Stimulated activated naive CD8-positive, alpha-beta T cell treated with anti-CD3 and anti-CD28 coated beads, Interleukin-15, Interleukin-2, amounts not matched to agents 100 U/mL and 50 U/mL, for 24 hours (primary cell): ENCODE data around the gene COX7B2.

ENCODE experiments used
- ATAC-seq: fragments of 150-1000 bp; cut with Tn5 transposase; one replicate; pipeline ENCODE4 v1.10.0; 2021
- DNase-seq: peaks from one replicate; pipeline ENCODE4 v3.0.0; 2021

Gene COX7B2

GRCh38 chr4:46889410-46889809 lies 19.6 kb downstream of the COX7B2 start:
- DNase-seq (no peak), ATAC-seq (no peak)

GRCh38 chr4:46886711-46887110 lies 22.3 kb downstream of the COX7B2 start:
- no peak for ATAC-seq
- no peak for DNase-seq

- DNase-seq (no peak), ATAC-seq (no peak)
These were observed 30.4 kb downstream of the COX7B2 start for GRCh38 chr4:46878641-46879040.

GRCh38 chr4:46874811-46875210 lies 34.2 kb downstream of the COX7B2 start:
- DNase-seq (no peak), ATAC-seq (no peak)

GRCh38 chr4:46870411-46870810 lies 38.6 kb downstream of the COX7B2 start:
- no peak for DNase-seq
- ATAC-seq = no peak

- no peak for DNase-seq
These were observed 52.7 kb downstream of the COX7B2 start for GRCh38 chr4:46856333-46856732.

GRCh38 chr4:46852800-46853199 lies 56.2 kb downstream of the COX7B2 start:
- DNase-seq (no peak), ATAC-seq (no peak)

More at GRCh38 chr4:46856333-46856732, 52.7 kb downstream of the COX7B2 start:
- no peak for ATAC-seq

- no peak for DNase-seq
These were observed 59.0 kb downstream of the COX7B2 start for GRCh38 chr4:46850026-46850425.

GRCh38 chr4:46844325-46844917 lies 64.6 kb downstream of the COX7B2 start:
- DNase-seq (peak; percentile 59), ATAC-seq (no peak)

More at GRCh38 chr4:46850026-46850425, 59.0 kb downstream of the COX7B2 start:
- no peak for ATAC-seq

GRCh38 chr4:46839128-46839527 lies 69.9 kb downstream of the COX7B2 start:
- DNase-seq (no peak), ATAC-seq (no peak)

GRCh38 chr4:46837639-46838038 lies 71.4 kb downstream of the COX7B2 start:
- DNase-seq = no peak
- ATAC-seq = no peak

- DNase-seq (no peak), ATAC-seq (no peak)
These were observed 72.5 kb downstream of the COX7B2 start for GRCh38 chr4:46836584-46836983.

- DNase-seq (no peak), ATAC-seq (no peak)
These were observed 78.0 kb downstream of the COX7B2 start for GRCh38 chr4:46830971-46831454.

GRCh38 chr4:46820154-46820553 lies 88.9 kb downstream of the COX7B2 start:
- ATAC-seq (no peak), DNase-seq (no peak)

- DNase-seq = no peak
- ATAC-seq = no peak
These were observed 90.0 kb downstream of the COX7B2 start for GRCh38 chr4:46819095-46819494.

- DNase-seq (no peak), ATAC-seq (no peak)
These were observed 90.4 kb downstream of the COX7B2 start for GRCh38 chr4:46818604-46819003.

GRCh38 chr4:46817806-46818205 lies 91.2 kb downstream of the COX7B2 start:
- ATAC-seq = no peak
- no peak for DNase-seq

GRCh38 chr4:46804781-46805413 lies 104.1 kb downstream of the COX7B2 start:
- DNase-seq (no peak), ATAC-seq (no peak)

GRCh38 chr4:46793036-46793435 lies 116.0 kb downstream of the COX7B2 start:
- no peak for DNase-seq

GRCh38 chr4:46781434-46782092 lies 127.5 kb downstream of the COX7B2 start:
- ATAC-seq (no peak), DNase-seq (no peak)

More at GRCh38 chr4:46793036-46793435, 116.0 kb downstream of the COX7B2 start:
- ATAC-seq = no peak

- ATAC-seq = no peak
- DNase-seq = no peak
These were observed 143.6 kb downstream of the COX7B2 start for GRCh38 chr4:46765465-46765864.

GRCh38 chr4:46730075-46730474 lies 179.0 kb downstream of the COX7B2 start:
- ATAC-seq (no peak), DNase-seq (no peak)

GRCh38 chr4:46720055-46720454 lies 189.0 kb downstream of the COX7B2 start:
- no peak for ATAC-seq
- DNase-seq = no peak
